BE2C (cell line): Measurements from ENCODE around the gene PDGFA.

ENCODE experiments used
- DNase-seq: peaks from one replicate; pipeline ENCODE4 v3.0.0-alpha.2; 2020
- H3K27me3 ChIP-seq: fragments of 250-450 bp; sonication (Bioruptor Pico); 2 replicates; pipeline ENCODE4 v1.5.1; 2020; ENCODE audit warnings: mild to moderate bottlenecking
- H3K36me3 ChIP-seq: fragments of 250-450 bp; sonication (Bioruptor Pico); 2 replicates; pipeline ENCODE4 v1.5.1; 2020; ENCODE audit warnings: mild to moderate bottlenecking
- H3K4me1 ChIP-seq: fragments of 250-450 bp; sonication (Bioruptor Pico); 2 replicates; pipeline ENCODE4 v1.5.1; 2020
- H3K4me3 ChIP-seq: 2 replicates; pipeline ENCODE4 v1.5.1; 2011; ENCODE audit warnings: low read depth, low read length
- H3K9me3 ChIP-seq: fragments of 250-450 bp; sonication (Bioruptor Pico); 2 replicates; pipeline ENCODE4 v1.5.1; 2020
- TF ChIP-seq, protein P1 (sequence below): IDR thresholded peaks from 2 replicates; pipeline ENCODE4 v1.5.1; 2012; ENCODE audit warnings: mild to moderate bottlenecking, low read depth, low read length

Gene PDGFA

DNA sequence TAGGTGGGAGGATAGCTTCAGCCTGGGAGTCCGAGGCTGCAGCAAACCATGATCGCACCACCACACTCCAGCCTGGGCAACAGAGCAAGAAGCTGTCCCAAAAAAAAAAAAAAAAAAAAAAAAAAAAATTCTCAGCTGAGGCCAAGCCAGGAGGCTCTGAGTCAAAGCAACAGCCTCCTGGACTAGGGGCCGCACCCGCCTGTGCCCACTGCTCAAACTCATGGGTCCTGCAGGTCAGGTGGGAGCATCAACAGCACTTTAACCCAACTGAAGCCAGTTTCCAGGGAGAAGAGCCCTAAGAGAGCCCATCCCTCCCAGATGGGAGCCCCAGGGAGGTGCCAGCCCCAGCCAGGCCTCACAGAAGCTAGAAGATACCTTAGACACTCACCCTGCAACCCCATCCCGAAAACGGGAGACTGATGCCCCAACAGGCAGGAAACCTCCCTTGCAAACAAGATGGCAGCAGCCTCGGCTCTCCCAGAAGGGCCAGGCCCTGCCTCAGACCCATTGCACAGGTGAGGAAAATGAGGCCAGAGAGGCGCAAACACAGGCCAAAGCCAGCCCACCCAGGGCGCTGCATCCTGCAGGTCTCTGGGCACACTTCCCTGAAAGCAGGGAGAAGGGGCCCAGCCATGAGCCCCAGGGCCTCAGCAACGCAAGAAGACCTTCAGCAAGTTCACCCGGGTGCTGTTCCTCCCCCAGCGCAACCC lies 11.0 kb downstream of the PDGFA start:
- Histone ChIP-seq H3K9me3 (no peaks in the 10 kb centered on the region), H3K27me3 (peaks cover 24% of the 10 kb centered on the region), H3K4me1 (no peaks in the 10 kb centered on the region), H3K4me3 (no peak overlapping the region), H3K36me3 (no peaks in the 10 kb centered on the region)
- DNase-seq = no peak
- TF ChIP-seq, protein P1, sequence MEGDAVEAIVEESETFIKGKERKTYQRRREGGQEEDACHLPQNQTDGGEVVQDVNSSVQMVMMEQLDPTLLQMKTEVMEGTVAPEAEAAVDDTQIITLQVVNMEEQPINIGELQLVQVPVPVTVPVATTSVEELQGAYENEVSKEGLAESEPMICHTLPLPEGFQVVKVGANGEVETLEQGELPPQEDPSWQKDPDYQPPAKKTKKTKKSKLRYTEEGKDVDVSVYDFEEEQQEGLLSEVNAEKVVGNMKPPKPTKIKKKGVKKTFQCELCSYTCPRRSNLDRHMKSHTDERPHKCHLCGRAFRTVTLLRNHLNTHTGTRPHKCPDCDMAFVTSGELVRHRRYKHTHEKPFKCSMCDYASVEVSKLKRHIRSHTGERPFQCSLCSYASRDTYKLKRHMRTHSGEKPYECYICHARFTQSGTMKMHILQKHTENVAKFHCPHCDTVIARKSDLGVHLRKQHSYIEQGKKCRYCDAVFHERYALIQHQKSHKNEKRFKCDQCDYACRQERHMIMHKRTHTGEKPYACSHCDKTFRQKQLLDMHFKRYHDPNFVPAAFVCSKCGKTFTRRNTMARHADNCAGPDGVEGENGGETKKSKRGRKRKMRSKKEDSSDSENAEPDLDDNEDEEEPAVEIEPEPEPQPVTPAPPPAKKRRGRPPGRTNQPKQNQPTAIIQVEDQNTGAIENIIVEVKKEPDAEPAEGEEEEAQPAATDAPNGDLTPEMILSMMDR = no peak

DNA sequence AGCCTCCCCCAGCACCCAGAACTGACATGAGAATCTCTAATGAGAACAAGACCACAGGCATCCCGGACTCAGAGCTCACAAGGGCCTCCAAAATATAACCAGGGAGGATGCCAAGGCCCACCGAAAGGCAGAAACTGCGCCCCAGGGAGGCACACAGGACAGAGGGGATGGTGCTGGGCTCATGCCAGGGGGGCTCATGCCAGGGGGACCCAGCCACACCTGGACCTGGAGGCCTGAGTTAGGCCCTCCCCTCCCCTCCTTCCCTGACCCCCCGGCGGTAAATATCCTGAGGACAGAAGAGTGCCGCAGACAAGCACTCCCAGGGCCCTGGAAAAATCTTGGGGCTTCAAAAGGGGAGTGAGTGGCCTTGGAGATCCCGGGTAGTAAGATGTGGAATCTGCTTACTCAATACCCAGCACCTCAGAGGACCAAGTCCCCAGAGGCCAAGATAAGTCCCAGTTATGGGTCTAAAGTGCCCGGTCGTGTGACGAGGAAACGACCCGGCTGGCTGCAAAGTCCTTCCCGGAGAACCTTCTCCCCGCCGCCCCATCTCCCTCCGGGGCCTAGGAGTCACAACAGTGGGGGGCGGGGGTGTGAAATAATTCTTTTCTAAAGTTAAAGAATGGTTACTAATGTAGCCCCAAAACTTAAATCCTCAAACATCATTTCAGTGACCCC lies 11.9 kb downstream of the PDGFA start:
- Histone ChIP-seq H3K4me1 (no peaks in the 10 kb centered on the region), H3K36me3 (no peaks in the 10 kb centered on the region), H3K9me3 (no peaks in the 10 kb centered on the region), H3K27me3 (peaks cover 16% of the 10 kb centered on the region), H3K4me3 (no peak overlapping the region)
- TF ChIP-seq, protein P1 = no peak
- no peak for DNase-seq

DNA sequence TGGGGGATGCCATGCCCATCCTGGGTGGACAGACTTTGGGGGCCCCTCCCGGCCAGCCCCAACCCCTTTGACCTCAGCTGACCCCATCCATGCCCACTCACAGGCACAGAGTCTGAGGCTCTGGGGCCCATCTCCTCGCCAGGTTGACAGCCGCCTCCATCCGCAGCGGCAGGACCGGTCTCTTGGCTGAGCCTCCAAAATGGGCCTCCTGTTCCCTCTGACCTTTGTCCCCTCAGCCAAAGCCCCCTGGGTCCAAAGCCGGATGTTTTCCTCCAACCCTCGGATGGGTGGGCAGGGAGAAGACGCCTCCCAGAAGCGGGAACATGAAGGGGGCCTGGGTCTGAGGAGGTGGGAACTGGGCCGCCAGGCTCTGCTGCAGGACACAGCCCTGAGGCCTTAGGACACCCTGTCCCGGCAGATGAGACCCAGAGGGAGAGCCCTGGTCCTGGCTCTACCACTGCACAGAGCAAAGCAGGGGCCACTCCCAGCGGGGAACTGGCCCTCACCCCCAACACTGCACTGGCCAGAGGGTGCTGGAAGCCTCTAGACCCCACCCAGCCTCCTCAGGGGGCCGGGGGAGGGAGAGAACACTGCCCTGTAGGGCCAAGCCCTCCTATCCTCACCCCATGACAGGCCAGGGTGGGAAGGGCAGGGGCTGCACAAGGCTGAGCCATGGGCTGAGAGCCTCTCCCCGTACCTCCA lies 12.6 kb downstream of the PDGFA start:
- no peak overlapping the region for H3K4me3 ChIP-seq
- H3K27me3 ChIP-seq = peaks cover 9% of the 10 kb centered on the region
- TF ChIP-seq, protein P1 = no peak
- no peaks in the 10 kb centered on the region for H3K9me3 ChIP-seq
- H3K36me3 ChIP-seq = no peaks in the 10 kb centered on the region
- no peaks in the 10 kb centered on the region for H3K4me1 ChIP-seq
- no peak for DNase-seq

DNA sequence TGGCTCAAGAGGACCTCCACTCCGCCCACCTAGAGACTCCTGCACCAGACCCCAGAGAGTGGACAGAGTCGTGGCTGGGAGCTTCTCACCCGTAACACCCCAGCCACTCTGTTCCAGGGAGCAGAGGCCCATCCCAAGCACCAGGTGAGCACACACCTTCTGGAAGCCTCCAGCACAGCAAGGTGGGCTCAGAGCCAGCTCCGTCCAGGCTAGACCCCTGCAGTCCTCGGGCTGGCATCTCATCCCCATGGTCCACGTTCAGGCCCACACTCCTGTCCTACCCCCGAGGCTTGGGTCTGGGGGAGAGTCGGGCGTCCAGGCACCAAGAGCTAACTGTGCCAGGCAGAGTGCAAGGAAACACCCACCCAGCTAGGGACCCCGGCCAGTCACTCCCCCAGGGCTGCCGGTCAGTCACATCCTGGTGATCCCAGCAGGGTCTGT lies 13.2 kb downstream of the PDGFA start:
- no peak overlapping the region for H3K4me3 ChIP-seq
- H3K9me3 ChIP-seq = no peaks in the 10 kb centered on the region
- no peaks in the 10 kb centered on the region for H3K36me3 ChIP-seq
- H3K27me3 ChIP-seq = 0 out of 2 replicates have a peak, but pooled peaks cover 2% of the 10 kb centered on the region
- no peak for DNase-seq
- TF ChIP-seq, protein P1 = no peak
- no peaks in the 10 kb centered on the region for H3K4me1 ChIP-seq

DNA sequence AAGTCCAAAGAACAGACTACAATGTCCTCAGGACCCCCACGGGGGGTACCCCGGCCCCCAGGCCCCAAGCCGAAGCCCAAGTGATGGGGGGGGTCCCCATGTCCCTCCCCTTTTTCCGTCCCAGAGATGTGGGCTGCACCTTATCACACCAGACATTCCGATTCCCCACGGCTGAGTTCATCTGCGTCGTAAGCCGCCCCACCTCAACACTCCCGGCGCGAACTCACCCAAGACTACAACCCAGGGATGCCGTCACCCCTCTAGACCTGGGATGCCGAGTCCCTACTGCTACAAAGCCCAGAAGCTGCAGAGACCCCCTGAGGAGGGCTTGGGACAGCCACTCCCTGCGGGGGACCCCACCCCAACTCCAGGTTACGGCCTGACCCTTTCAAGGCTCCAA lies 14.5 kb downstream of the PDGFA start:
- H3K4me3 ChIP-seq = no peak overlapping the region
- H3K9me3 ChIP-seq = no peaks in the 10 kb centered on the region
- H3K36me3 ChIP-seq = no peaks in the 10 kb centered on the region
- DNase-seq = no peak
- TF ChIP-seq, protein P1 = no peak
- no peaks in the 10 kb centered on the region for H3K4me1 ChIP-seq
- H3K27me3 ChIP-seq = 0 out of 2 replicates have a peak, but pooled peaks cover 2% of the 10 kb centered on the region
